GM12878 (cell line): ENCODE measurements around the gene OOEP. TPM values are rescaled to one million over a fixed set of nuclear protein-coding genes. Genes with fewer than 3 reads are reported as not detected.

Experiments
- ATAC-seq: fragments of 200-7000 bp; cut with Tn5 transposase; 3 replicates; pipeline ENCODE4 v1.9.1; 2020; ENCODE audit warnings: mild to moderate bottlenecking, moderate library complexity
- BruUV-seq: library from RNA; stranded (reverse); fragments of 400-500 nt; replicated peaks from 2 replicates; lab custom pipeline; 2021; lab: Mats Ljungman, UMichigan
- CTCF ChIA-PET: fragments of 300-600 bp; sonication (Branson Sonifier 250); formaldehyde crosslinking; extraction: SDS; loops from one replicate; lab custom pipeline; 2021; ENCODE audit warnings: inconsistent platforms; lab: Yijun Ruan, JAX
- POLR2A ChIA-PET: fragments of 350-600 bp; formaldehyde crosslinking; extraction: SDS; loops from one replicate; lab custom pipeline; 2021; ENCODE audit warnings: inconsistent platforms; lab: Charles Lee
- RAD21 ChIA-PET: fragments of 300-600 bp; sonication (Branson Sonifier 250); formaldehyde crosslinking; loops from one replicate; lab custom pipeline; 2023; ENCODE audit warnings: antibody characterized with exemption; ENCODE audit not compliant: unreplicated experiment; lab: Charles Lee
- SMC1A ChIA-PET: fragments of 300-600 bp; sonication (Branson Sonifier 250); formaldehyde crosslinking; loops from one replicate; lab custom pipeline; 2023; ENCODE audit not compliant: unreplicated experiment, uncharacterized antibody; lab: Charles Lee
- DNase-seq: peaks from one replicate; pipeline ENCODE4 v3.0.0-alpha.2; 2011; ENCODE audit warnings: low read depth, low spot score
- FAIRE-seq: peaks from 3 replicates; lab custom pipeline; 2011; peaks lifted over from hg19 to GRCh38; lab: Jason Lieb, UNC
- H2AFZ ChIP-seq: 2 replicates; pipeline ENCODE4 v1.6.0; 2011; ENCODE audit warnings: low read depth, low read length, control low read depth; ENCODE audit not compliant: control insufficient read depth
- H3K27ac ChIP-seq: 2 replicates; pipeline ENCODE4 v1.5.1; 2011; ENCODE audit warnings: control low read depth; ENCODE audit not compliant: control insufficient read depth, insufficient read depth
- H3K27me3 ChIP-seq, 2 experiments: replicated peaks in 1 of 2; 2 replicates each; pipeline versions ENCODE4 v1.6.0 to v1.6.1; 2011; ENCODE audit warnings: low read length in 1 of 2; ENCODE audit not compliant: control insufficient read depth in 2 of 2, insufficient read depth in 2 of 2
- H3K36me3 ChIP-seq, 2 experiments: 2 replicates each; pipeline ENCODE4 v1.5.1; 2011; ENCODE audit warnings: low read length in 1 of 2; ENCODE audit not compliant: control insufficient read depth in 2 of 2, insufficient read depth in 2 of 2
- H3K4me1 ChIP-seq: 2 replicates; pipeline ENCODE4 v1.6.1; 2011; ENCODE audit warnings: mild to moderate bottlenecking, low read length, moderate library complexity, mixed read lengths; ENCODE audit not compliant: control insufficient read depth, insufficient read depth
- H3K4me2 ChIP-seq: 2 replicates; pipeline ENCODE4 v1.6.0; 2011; ENCODE audit warnings: control low read depth; ENCODE audit not compliant: control insufficient read depth, insufficient read depth
- H3K4me3 ChIP-seq: fragments of 200-600 bp; sonication (generic); 2 replicates; pipeline ENCODE4 v1.5.1; 2016
- H3K79me2 ChIP-seq: 2 replicates; pipeline ENCODE4 v1.6.0; 2011; ENCODE audit warnings: low read length; ENCODE audit not compliant: control insufficient read depth, insufficient read depth
- H3K9ac ChIP-seq: 2 replicates; pipeline ENCODE4 v1.8.0; 2011; ENCODE audit warnings: low read length, control low read depth, mixed read lengths; ENCODE audit not compliant: control insufficient read depth, insufficient read depth
- H3K9me3 ChIP-seq: replicated peaks from 3 replicates; pipeline ENCODE4 v1.5.1; 2011; ENCODE audit warnings: mild to moderate bottlenecking, low read length; ENCODE audit not compliant: control insufficient read depth, insufficient read depth
- H4K20me1 ChIP-seq: 2 replicates; pipeline ENCODE4 v1.6.0; 2011; ENCODE audit not compliant: control insufficient read depth, insufficient read depth
- CUX1 ChIP-seq: IDR thresholded peaks from 2 replicates; pipeline ENCODE4 v1.6.1; 2012; ENCODE audit warnings: improper control_type of control experiment, low read depth, low read length; ENCODE audit not compliant: insufficient replicate concordance
- FOXK2 ChIP-seq: fragments of 450-650 bp; IDR thresholded peaks from 2 replicates; pipeline ENCODE4 v1.6.1; 2017; ENCODE audit warnings: mild to moderate bottlenecking, moderate library complexity
- IKZF1 ChIP-seq: fragments of 450-650 bp; conservative IDR thresholded peaks from 2 replicates; pipeline ENCODE4 v1.6.1; 2017; ENCODE audit warnings: antibody characterized with exemption, mild to moderate bottlenecking
- MEF2B ChIP-seq: fragments of 450-650 bp; IDR thresholded peaks from 2 replicates; pipeline ENCODE4 v1.6.1; 2018; ENCODE audit warnings: mild to moderate bottlenecking, moderate library complexity; ENCODE audit not compliant: partially characterized antibody, poor library complexity, severe bottlenecking
- PKNOX1 ChIP-seq: fragments of 450-650 bp; IDR thresholded peaks from 2 replicates; pipeline ENCODE4 v1.6.1; 2016; ENCODE audit warnings: mild to moderate bottlenecking
- PRDM15 ChIP-seq: fragments of 450-650 bp; formaldehyde crosslinking; IDR thresholded peaks from 2 replicates; pipeline ENCODE4 v1.4.0; 2020; ENCODE audit warnings: mild to moderate bottlenecking, moderate library complexity
- RAD51 ChIP-seq: fragments of 450-650 bp; IDR thresholded peaks from 2 replicates; pipeline ENCODE4 v1.6.1; 2016; ENCODE audit warnings: moderate library complexity, mild to moderate bottlenecking, inconsistent platforms
- REST ChIP-seq: IDR thresholded peaks from 2 replicates; pipeline ENCODE4 v1.6.1; 2012; ENCODE audit warnings: mild to moderate bottlenecking, low read depth, low read length
- TBL1XR1 ChIP-seq: IDR thresholded peaks from 2 replicates; pipeline ENCODE4 v1.6.1; 2012; ENCODE audit warnings: low read depth, low read length, improper control_type of control experiment
- TCF12 ChIP-seq: IDR thresholded peaks from 2 replicates; pipeline ENCODE4 v1.6.1; 2011; ENCODE audit warnings: low read depth, mild to moderate bottlenecking, low read length
- TCF7 ChIP-seq: IDR thresholded peaks from 2 replicates; pipeline ENCODE4 v1.6.1; 2014; ENCODE audit warnings: antibody characterized with exemption, borderline replicate concordance
- WGBS: methylation state at CpG from one replicate; pipeline ENCODE4 v1.1.6; 2016; ENCODE audit warnings: low lambda C conversion rate; ENCODE audit not compliant: insufficient replicate concordance, insufficient coverage; ENCODE audit errors: missing lambda C conversion rate; 5-methylcytosine and 5-hydroxymethylcytosine counted together
- in situ Hi-C: fragments of 300-500 bp; cut with MboI; formaldehyde crosslinking; loops from 9 replicates; pipeline ENCODE4 v1.14.3; 2018; ENCODE audit warnings: mixed read lengths
- intact Hi-C: fragments of 100-400 bp; cut with micrococcal nuclease; formaldehyde crosslinking; loops from one replicate; pipeline ENCODE4 v1.14.2; 2022; ENCODE audit not compliant: unreplicated experiment
- polyA plus RNA-seq, 11 experiments: library from polyadenylated mRNA; depleted of rRNA in 4 of 11; unstranded in 6 of 11; stranded (reverse) in 5 of 11; fragments of >200 nt; fragmentation: Nextera tagmentation in 4 of 11; fragmentation: Illumina TruSeq in 1 of 11; extraction: Ambion mirVana in 4 of 11; extraction: Trizol in 1 of 11; gene quantifications; 1 replicate in 1 of 11; 2 replicates in 10 of 11; pipeline versions ENCODE4 v1.2.1 to v1.2.3, GENCODE V29; 2011 to 2016; ENCODE audit warnings: inconsistent platforms in 2 of 11, missing spikeins in 2 of 11, low read depth in 1 of 11
- total RNA-seq, 4 experiments: library from RNA; depleted of rRNA in 3 of 4; stranded (reverse); fragments of >200 nt in 3 of 4; fragmentation: Illumina TruSeq in 1 of 4; extraction: Trizol in 1 of 4; gene quantifications; 2 replicates each; pipeline versions ENCODE4 v1.2.1 to v1.2.3, GENCODE V29; 2013 to 2021

Gene OOEP
- total and polyA plus RNA-seq, 10 of the 15 experiments (the other 5 are each of a cell fraction or from before 2014, with no cell fraction given), result 0.08 TPM; not detected in 9

- POLR2A ChIA-PET, result no interaction called here
- intact Hi-C loops, result no loop called here
- H3K4me3 ChIP-seq, result no peak overlapping the region
- no peak for TF ChIP-seq PRDM15
- TF ChIP-seq PKNOX1, result no peak
- TF ChIP-seq TBL1XR1, result no peak
- TF ChIP-seq RAD51, result no peak
- no peak for TF ChIP-seq FOXK2
- no peak for TF ChIP-seq TCF7
- TF ChIP-seq CUX1, result no peak
- TF ChIP-seq IKZF1, result no peak
- no peak for TF ChIP-seq MEF2B
- no peak for TF ChIP-seq TCF12
- TF ChIP-seq REST, result no peak
Measured at GRCh38 chr6:73364121-73364520, 5.6 kb downstream of the OOEP start.

More at GRCh38 chr6:73364121-73364520, 5.6 kb downstream of the OOEP start:
- no peak for FAIRE-seq
- Histone ChIP-seq H2AFZ (no peak overlapping the region), H3K79me2 (no peaks in the 10 kb centered on the region), H3K4me1 (no peaks in the 10 kb centered on the region), H4K20me1 (no peaks in the 10 kb centered on the region), H3K9ac (no peak overlapping the region), H3K27ac (no peak overlapping the region), H3K4me2 (no peak overlapping the region), H3K27me3 (0 out of 4 replicates have a peak, but pooled peaks cover 0 to 3% of the 10 kb centered on the region in 2 experiments), H3K9me3 (no peaks in the 10 kb centered on the region), H3K36me3 (no peaks in the 10 kb centered on the region)
- ChIA-PET SMC1A (no interaction called here), CTCF (interaction anchor here (0.7 kb wide), 1 partner anchor 33 kb away, joined by 3 read pairs; no protein-coding TSS in a partner anchor), RAD21 (no interaction called here)
- ATAC-seq, result no peak
- no TSS peak for BruUV-seq
- WGBS, result 78% methylated on average over 14 of the region's 14 CpGs
- in situ Hi-C loops, result no loop called here
- DNase-seq, result no peak
